Measurements from ENCODE around the gene CHST7.

DNA sequence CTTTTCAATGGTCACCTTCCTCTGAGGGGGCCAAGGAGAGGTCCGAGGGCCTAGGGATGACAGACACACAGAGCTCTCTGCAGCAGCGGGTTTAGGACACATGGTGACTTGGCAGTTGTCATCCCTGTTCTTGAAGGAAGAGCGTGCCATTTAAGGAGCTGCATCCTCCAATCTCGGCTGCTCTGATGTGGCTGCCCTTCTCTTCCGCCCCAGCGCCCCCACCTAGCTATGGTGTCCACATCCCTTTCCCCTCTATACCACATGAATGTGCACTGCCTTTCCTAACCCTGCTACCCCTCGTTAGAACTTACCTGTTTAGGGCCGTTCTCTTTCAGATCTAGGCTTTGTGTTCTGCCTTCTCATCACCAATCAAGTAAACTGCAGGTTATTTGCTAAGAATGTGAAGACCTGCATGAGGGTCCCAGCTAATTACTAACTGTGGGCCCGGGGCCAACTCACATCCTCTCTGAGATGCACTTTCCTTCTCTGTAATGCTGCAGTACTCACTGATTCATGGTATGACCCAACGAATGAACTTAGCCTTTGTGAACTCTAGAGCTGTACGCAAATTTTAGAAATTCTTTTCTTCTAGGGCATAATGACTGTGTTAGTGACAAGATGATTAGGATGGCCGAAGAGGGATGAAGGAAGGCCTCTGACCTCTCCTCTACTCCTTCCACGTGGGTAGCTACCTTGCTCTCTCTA, 38.2 kb downstream of the CHST7 start:
- TF ChIP-seq, protein P1, sequence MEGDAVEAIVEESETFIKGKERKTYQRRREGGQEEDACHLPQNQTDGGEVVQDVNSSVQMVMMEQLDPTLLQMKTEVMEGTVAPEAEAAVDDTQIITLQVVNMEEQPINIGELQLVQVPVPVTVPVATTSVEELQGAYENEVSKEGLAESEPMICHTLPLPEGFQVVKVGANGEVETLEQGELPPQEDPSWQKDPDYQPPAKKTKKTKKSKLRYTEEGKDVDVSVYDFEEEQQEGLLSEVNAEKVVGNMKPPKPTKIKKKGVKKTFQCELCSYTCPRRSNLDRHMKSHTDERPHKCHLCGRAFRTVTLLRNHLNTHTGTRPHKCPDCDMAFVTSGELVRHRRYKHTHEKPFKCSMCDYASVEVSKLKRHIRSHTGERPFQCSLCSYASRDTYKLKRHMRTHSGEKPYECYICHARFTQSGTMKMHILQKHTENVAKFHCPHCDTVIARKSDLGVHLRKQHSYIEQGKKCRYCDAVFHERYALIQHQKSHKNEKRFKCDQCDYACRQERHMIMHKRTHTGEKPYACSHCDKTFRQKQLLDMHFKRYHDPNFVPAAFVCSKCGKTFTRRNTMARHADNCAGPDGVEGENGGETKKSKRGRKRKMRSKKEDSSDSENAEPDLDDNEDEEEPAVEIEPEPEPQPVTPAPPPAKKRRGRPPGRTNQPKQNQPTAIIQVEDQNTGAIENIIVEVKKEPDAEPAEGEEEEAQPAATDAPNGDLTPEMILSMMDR (IDR thresholded peaks at IDR 0.05; ENCODE audit: poor library complexity): no peak
- TF ChIP-seq EZH2 (IDR thresholded peaks at IDR 0.05; ENCODE audit: borderline replicate concordance): no peak

All from hepatocyte (in vitro differentiated cells).